Activated gamma-delta T cell treated with anti-CD3 and anti-CD28 coated beads, Interleukin-2, amount 50 U/mL, for 16 hours (primary cell): Measurements from ENCODE around the gene CLIP2.
"Not testable (repeated sequence)": the region's sequence is repeated elsewhere in the genome, so short reads cannot be mapped to it uniquely, and the experiment has no call there.

Experiments used
- DNase-seq: peaks from one replicate; pipeline ENCODE4 v3.0.0-alpha.2; 2020; ENCODE audit warnings: low read depth

CLIP2 gene

GRCh38 chr7:74403521-74404387 is 114.5 kb downstream of the CLIP2 start:
- no peak for DNase-seq

GRCh38 chr7:74404388-74404700 is 115.1 kb downstream of the CLIP2 start:
- DNase-seq, result no peak

GRCh38 chr7:74404741-74405140 is 115.5 kb downstream of the CLIP2 start:
- no peak for DNase-seq

GRCh38 chr7:74405191-74405898 is 116.1 kb downstream of the CLIP2 start:
- no peak for DNase-seq

GRCh38 chr7:74405899-74406512 is 116.8 kb downstream of the CLIP2 start:
- DNase-seq, result no peak

GRCh38 chr7:74407958-74408357 is 118.8 kb downstream of the CLIP2 start:
- no peak for DNase-seq

- no peak for DNase-seq
Observed at GRCh38 chr7:74409571-74409970, 120.4 kb downstream of the CLIP2 start.

GRCh38 chr7:74410772-74411171 is 121.6 kb downstream of the CLIP2 start:
- DNase-seq, result no peak

GRCh38 chr7:74411571-74411970 is 122.4 kb downstream of the CLIP2 start:
- not testable (repeated sequence) for DNase-seq

GRCh38 chr7:74412056-74412455 is 122.8 kb downstream of the CLIP2 start:
- no peak for DNase-seq

GRCh38 chr7:74412603-74413002 is 123.4 kb downstream of the CLIP2 start:
- DNase-seq, result no peak

- not testable (repeated sequence) for DNase-seq
Observed at GRCh38 chr7:74414595-74415333, 125.6 kb downstream of the CLIP2 start.

GRCh38 chr7:74417419-74417971 is 128.3 kb downstream of the CLIP2 start:
- peak; percentile 22 for DNase-seq

- DNase-seq, result no peak
Observed at GRCh38 chr7:74418076-74418475, 128.9 kb downstream of the CLIP2 start.

- DNase-seq, result no peak
Observed at GRCh38 chr7:74418538-74418937, 129.3 kb downstream of the CLIP2 start.

- not testable (repeated sequence) for DNase-seq
Observed at GRCh38 chr7:74419232-74419631, 130.0 kb downstream of the CLIP2 start.

- DNase-seq, result no peak
Observed at GRCh38 chr7:74420006-74420405, 130.8 kb downstream of the CLIP2 start.

GRCh38 chr7:74424291-74424880 is 135.2 kb downstream of the CLIP2 start:
- no peak for DNase-seq

GRCh38 chr7:74428023-74428422 is 138.8 kb downstream of the CLIP2 start:
- no peak for DNase-seq

GRCh38 chr7:74429153-74429747 is 140.0 kb downstream of the CLIP2 start:
- no peak for DNase-seq

GRCh38 chr7:74430409-74430808 is 141.2 kb downstream of the CLIP2 start:
- DNase-seq, result not testable (repeated sequence)
